CD4-positive, alpha-beta T cell (primary cell): ENCODE results near the gene ADAMTSL1. TPM values are rescaled to one million over a fixed set of nuclear protein-coding genes. Genes with fewer than 3 reads are reported as not detected.

Source experiments
- ATAC-seq: fragments of 200-7000 bp; cut with Tn5 transposase; one replicate; pipeline ENCODE4 v1.10.0; 2022; ENCODE audit warnings: mild to moderate bottlenecking; ENCODE audit not compliant: poor library complexity
- CTCF ChIA-PET: fragments of 350-600 bp; sonication (Branson Sonifier 250); formaldehyde crosslinking; loops from one replicate; lab custom pipeline; 2021; ENCODE audit warnings: antibody characterized with exemption, inconsistent platforms; lab: Charles Lee
- POLR2A ChIA-PET: fragments of 350-600 bp; sonication (Branson Sonifier 250); formaldehyde crosslinking; loops from one replicate; lab custom pipeline; 2021; ENCODE audit warnings: antibody characterized with exemption, inconsistent platforms; lab: Charles Lee
- DNase-seq, 14 experiments: peaks; one replicate each; pipeline ENCODE4 v3.0.0-alpha.2; 2013 to 2020; ENCODE audit warnings: mixed read lengths in 2 of 14
- H3K27ac ChIP-seq, 2 donors: one replicate each; pipeline versions ENCODE4 v1.5.1 to v1.7.0; 2013; ENCODE audit warnings: low read length in 2 of 2, low read depth in 1 of 2, mild to moderate bottlenecking in 1 of 2
- H3K27me3 ChIP-seq, 2 experiments: 1 replicate in 1 of 2; 2 replicates in 1 of 2; pipeline versions ENCODE4 v1.6.1 to v1.7.0; 2013; ENCODE audit warnings: low read length in 2 of 2, control low read depth in 1 of 2, mild to moderate bottlenecking in 1 of 2, moderate library complexity in 1 of 2; ENCODE audit not compliant: insufficient read depth in 2 of 2, control insufficient read depth in 1 of 2
- H3K36me3 ChIP-seq: one replicate; pipeline ENCODE4 v1.6.1; 2013; ENCODE audit warnings: low read length, control low read depth; ENCODE audit not compliant: insufficient read depth
- H3K4me1 ChIP-seq: one replicate; pipeline ENCODE4 v1.6.1; 2013; ENCODE audit warnings: low read length, control low read depth; ENCODE audit not compliant: insufficient read depth
- H3K4me3 ChIP-seq: one replicate; pipeline ENCODE4 v1.5.1; 2013; ENCODE audit warnings: mild to moderate bottlenecking, low read length, moderate library complexity
- H3K9me3 ChIP-seq, 2 experiments: 1 replicate in 1 of 2; 2 replicates in 1 of 2; pipeline versions ENCODE4 v1.6.1 to v1.7.0; 2013; ENCODE audit warnings: low read length in 2 of 2, mild to moderate bottlenecking in 2 of 2, control low read depth in 1 of 2, moderate library complexity in 1 of 2; ENCODE audit not compliant: control insufficient read depth in 1 of 2, insufficient read depth in 1 of 2
- H3K27ac Mint-ChIP-seq: one replicate; pipeline ENCODE4 v1.8.0; 2020; ENCODE audit warnings: mixed read lengths
- H3K27me3 Mint-ChIP-seq: one replicate; pipeline ENCODE4 v1.8.0; 2021; ENCODE audit warnings: mixed read lengths
- H3K36me3 Mint-ChIP-seq: one replicate; pipeline ENCODE4 v1.8.0; 2021; ENCODE audit warnings: low read depth, mixed read lengths
- H3K4me1 Mint-ChIP-seq: one replicate; pipeline ENCODE4 v1.8.0; 2021; ENCODE audit warnings: low read depth, mixed read lengths
- H3K4me3 Mint-ChIP-seq: one replicate; pipeline ENCODE4 v1.8.0; 2020; ENCODE audit warnings: mild to moderate bottlenecking, mixed read lengths
- H3K9me3 Mint-ChIP-seq: one replicate; pipeline ENCODE4 v1.8.0; 2020; ENCODE audit warnings: mixed read lengths
- CTCF ChIP-seq: fragments of 200-600 bp; IDR thresholded peaks from one replicate; pipeline ENCODE4 v1.8.0; 2022; ENCODE audit warnings: antibody characterized with exemption, mild to moderate bottlenecking
- intact Hi-C, 2 experiments: fragments of 100-400 bp; cut with DNase I in 1 of 2; cut with micrococcal nuclease in 1 of 2; formaldehyde crosslinking; loops; one replicate each; pipeline versions ENCODE4 v1.15.1 to v1.9.0; 2023 to 2025; cut with DNase I, micrococcal nuclease
- total RNA-seq, 174 experiments: library from RNA in 2 of 174; stranded (reverse) in 2 of 174; gene quantifications; one replicate each; pipeline ENCODE4 v1.2.3 and lab custom pipeline; 2021 to 2026

ADAMTSL1 gene
- total RNA-seq, 2 experiments from 2014 or later, result not detected

GRCh38 chr9:18638371-18639249, 164.7 kb downstream of the ADAMTSL1 start:
- intact Hi-C loops, result no loop called here
- DNase-seq, result no peak

GRCh38 chr9:18639911-18640310, 166.0 kb downstream of the ADAMTSL1 start:
- H3K4me1 ChIP-seq, result no peaks in the 10 kb centered on the region
- no peak for TF ChIP-seq CTCF
- peaks cover 4% of the 10 kb centered on the region for H3K27me3 Mint-ChIP-seq
- H3K9me3 Mint-ChIP-seq, result peaks cover 2% of the 10 kb centered on the region
- ChIA-PET POLR2A (no interaction called here), CTCF (no interaction called here)
- no peak overlapping the region for H3K4me3 Mint-ChIP-seq
- intact Hi-C loops, result no loop called here
- no peaks in the 10 kb centered on the region for H3K36me3 Mint-ChIP-seq
- H3K4me3 ChIP-seq, result no peak overlapping the region
- H3K27me3 ChIP-seq, result no peaks in the 10 kb centered on the region
- no peak overlapping the region for H3K27ac Mint-ChIP-seq
- DNase-seq (no peak), ATAC-seq (no peak)
- H3K36me3 ChIP-seq, result no peaks in the 10 kb centered on the region
- H3K27ac ChIP-seq, result no peak overlapping the region
- no peaks in the 10 kb centered on the region for H3K4me1 Mint-ChIP-seq
- no peaks in the 10 kb centered on the region for H3K9me3 ChIP-seq

More at GRCh38 chr9:18638371-18639249, 164.7 kb downstream of the ADAMTSL1 start:
- Mint-ChIP-seq H3K36me3 (no peaks in the 10 kb centered on the region), H3K27ac (no peak overlapping the region), H3K4me3 (no peak overlapping the region), H3K9me3 (peaks cover 2% of the 10 kb centered on the region), H3K4me1 (no peaks in the 10 kb centered on the region), H3K27me3 (peaks cover 4% of the 10 kb centered on the region)
- CTCF ChIA-PET, result no interaction called here
- Histone ChIP-seq H3K27me3 (no peaks in the 10 kb centered on the region), H3K9me3 (no peaks in the 10 kb centered on the region), H3K27ac (no peak overlapping the region), H3K36me3 (no peaks in the 10 kb centered on the region), H3K4me1 (no peaks in the 10 kb centered on the region), H3K4me3 (no peak overlapping the region)
- no peak for TF ChIP-seq CTCF
- POLR2A ChIA-PET, result no interaction called here
- ATAC-seq, result no peak

GRCh38 chr9:18658804-18659705, 185.1 kb downstream of the ADAMTSL1 start:
- peaks cover 5% of the 10 kb centered on the region for H3K27me3 Mint-ChIP-seq
- H3K27ac Mint-ChIP-seq, result no peak overlapping the region
- Histone ChIP-seq H3K27me3 (no peaks in the 10 kb centered on the region), H3K9me3 (peaks cover 0 to 3% of the 10 kb centered on the region in 2 experiments), H3K36me3 (no peaks in the 10 kb centered on the region), H3K4me3 (no peak overlapping the region), H3K27ac (no peak overlapping the region), H3K4me1 (no peaks in the 10 kb centered on the region)
- POLR2A ChIA-PET, result no interaction called here
- no peaks in the 10 kb centered on the region for H3K9me3 Mint-ChIP-seq
- intact Hi-C loops, result no loop called here
- TF ChIP-seq CTCF, result no peak
- H3K4me1 Mint-ChIP-seq, result no peaks in the 10 kb centered on the region
- CTCF ChIA-PET, result no interaction called here
- no peak overlapping the region for H3K4me3 Mint-ChIP-seq
- no peak for DNase-seq
- no peaks in the 10 kb centered on the region for H3K36me3 Mint-ChIP-seq
- ATAC-seq, result no peak
